K562 (cell line): Measurements from ENCODE around the gene OR52W1. TPM values are rescaled to one million over a fixed set of nuclear protein-coding genes. Genes with fewer than 3 reads are reported as not detected.

Experiments
- ESRRA ChIP-seq: fragments of 450-650 bp; IDR thresholded peaks from 2 replicates; pipeline ENCODE4 v1.6.1; 2014; ENCODE audit warnings: low read depth, mild to moderate bottlenecking, moderate library complexity, borderline replicate concordance
- ETV5 ChIP-seq: sonication (generic); formaldehyde crosslinking; IDR thresholded peaks from 2 replicates; pipeline ENCODE4 v1.4.0; 2020; ENCODE audit warnings: low read depth, mild to moderate bottlenecking, missing genetic modification reagents
- KDM1A ChIP-seq, 2 experiments: fragments of 450-650 bp; IDR thresholded peaks; 2 replicates each; pipeline ENCODE4 v1.6.1; 2016; ENCODE audit warnings: mild to moderate bottlenecking in 2 of 2
- MCM5 ChIP-seq: fragments of 450-650 bp; IDR thresholded peaks from 2 replicates; pipeline ENCODE4 v1.6.1; 2016; ENCODE audit warnings: low read depth
- MEF2A ChIP-seq: IDR thresholded peaks from 2 replicates; pipeline ENCODE4 v1.6.1; 2011; ENCODE audit warnings: low read depth, mild to moderate bottlenecking, low read length, moderate library complexity; ENCODE audit not compliant: control insufficient read depth
- NONO ChIP-seq, 2 experiments: fragments of 200-400 bp in 1 of 2; fragments of 450-650 bp in 1 of 2; formaldehyde crosslinking in 1 of 2; IDR thresholded peaks; 2 replicates each; pipeline ENCODE4 v1.6.1; 2017; ENCODE audit warnings: low read depth in 2 of 2, mild to moderate bottlenecking in 2 of 2, moderate library complexity in 2 of 2, low read length in 1 of 2
- PTRF ChIP-seq: fragments of 450-650 bp; IDR thresholded peaks from 2 replicates; pipeline ENCODE4 v1.6.1; 2016; ENCODE audit warnings: mild to moderate bottlenecking, missing genetic modification characterization, missing compliant biosample characterization
- SRSF3 ChIP-seq: fragments of 200-400 bp; formaldehyde crosslinking; IDR thresholded peaks from 2 replicates; pipeline ENCODE4 v1.6.1; 2016; ENCODE audit warnings: mild to moderate bottlenecking, low read length, moderate library complexity; ENCODE audit not compliant: insufficient read depth
- TEAD2 ChIP-seq: fragments of 450-650 bp; IDR thresholded peaks from 2 replicates; pipeline ENCODE4 v1.6.1; 2016; ENCODE audit warnings: missing genetic modification characterization, control low read depth, missing compliant biosample characterization
- YY1 ChIP-seq, 3 experiments: IDR thresholded peaks; 2 replicates each; pipeline ENCODE4 v1.6.1; 2011; ENCODE audit warnings: low read length in 2 of 3, mild to moderate bottlenecking in 2 of 3, moderate library complexity in 2 of 3, borderline replicate concordance in 1 of 3, control low read depth in 1 of 3, low read depth in 1 of 3; ENCODE audit not compliant: insufficient read depth in 3 of 3, insufficient replicate concordance in 2 of 3, control insufficient read depth in 1 of 3, insufficient read length in 1 of 3; ENCODE audit errors: extremely low read depth in 1 of 3
- ZKSCAN8 ChIP-seq: fragments of 200-800 bp; sonication (Bioruptor generic); IDR thresholded peaks from 2 replicates; pipeline ENCODE4 v1.6.1; 2016; ENCODE audit warnings: missing genetic modification characterization, missing compliant biosample characterization
- ZNF23 ChIP-seq: fragments of 250-450 bp; sonication (Bioruptor Pico); IDR thresholded peaks from 2 replicates; pipeline ENCODE4 v1.4.0; 2020; ENCODE audit warnings: mild to moderate bottlenecking
- ZNF57 ChIP-seq: fragments of 450-650 bp; formaldehyde crosslinking; IDR thresholded peaks from 2 replicates; pipeline ENCODE4 v1.4.0; 2020; ENCODE audit warnings: mild to moderate bottlenecking, moderate library complexity
- ZNF77 ChIP-seq: fragments of 250-450 bp; sonication (Bioruptor Pico); IDR thresholded peaks from 2 replicates; pipeline ENCODE4 v1.5.0; 2020
- polyA plus RNA-seq, 8 experiments: library from polyadenylated mRNA; depleted of rRNA in 4 of 8; stranded (reverse) in 5 of 8; unstranded in 3 of 8; fragments of >200 nt; fragmentation: Nextera tagmentation in 2 of 8; fragmentation: Illumina TruSeq in 1 of 8; extraction: Ambion mirVana in 2 of 8; extraction: Trizol in 1 of 8; gene quantifications; 2 replicates each; pipeline versions ENCODE4 v1.2.1 to v1.2.3, GENCODE V29; 2011 to 2014; ENCODE audit warnings: inconsistent platforms in 1 of 8, missing spikeins in 1 of 8
- total RNA-seq, 7 experiments: library from RNA; depleted of rRNA in 6 of 7; stranded (reverse); fragments of >200 nt in 6 of 7; fragmentation: Illumina TruSeq in 2 of 7; extraction: Trizol in 2 of 7; gene quantifications; 2 replicates each; pipeline versions ENCODE4 v1.2.1 to v1.2.3, GENCODE V29; 2011 to 2021; ENCODE audit warnings: low replicate concordance in 1 of 7
- TF ChIP-seq, protein P1 (sequence below): fragments of 250-450 bp; sonication (Bioruptor Pico); IDR thresholded peaks from 2 replicates; pipeline ENCODE4 v1.5.0; 2021; ENCODE audit warnings: mild to moderate bottlenecking, moderate library complexity
- TF ChIP-seq, protein P2 (sequence below): sonication (generic); formaldehyde crosslinking; IDR thresholded peaks from 2 replicates; pipeline ENCODE4 v1.8.0; 2022; ENCODE audit warnings: missing genetic modification reagents, mild to moderate bottlenecking, moderate library complexity, borderline replicate concordance
- TF ChIP-seq, protein P3 (sequence below): fragments of 450-650 bp; IDR thresholded peaks from one replicate; pipeline ENCODE4 v1.6.1; 2018; ENCODE audit warnings: mild to moderate bottlenecking, moderate library complexity; ENCODE audit not compliant: partially characterized antibody

Gene OR52W1
- total and polyA plus RNA-seq, 9 of the 15 experiments (the other 6 are each of a cell fraction or from before 2014, with no cell fraction given): not detected

DNA sequence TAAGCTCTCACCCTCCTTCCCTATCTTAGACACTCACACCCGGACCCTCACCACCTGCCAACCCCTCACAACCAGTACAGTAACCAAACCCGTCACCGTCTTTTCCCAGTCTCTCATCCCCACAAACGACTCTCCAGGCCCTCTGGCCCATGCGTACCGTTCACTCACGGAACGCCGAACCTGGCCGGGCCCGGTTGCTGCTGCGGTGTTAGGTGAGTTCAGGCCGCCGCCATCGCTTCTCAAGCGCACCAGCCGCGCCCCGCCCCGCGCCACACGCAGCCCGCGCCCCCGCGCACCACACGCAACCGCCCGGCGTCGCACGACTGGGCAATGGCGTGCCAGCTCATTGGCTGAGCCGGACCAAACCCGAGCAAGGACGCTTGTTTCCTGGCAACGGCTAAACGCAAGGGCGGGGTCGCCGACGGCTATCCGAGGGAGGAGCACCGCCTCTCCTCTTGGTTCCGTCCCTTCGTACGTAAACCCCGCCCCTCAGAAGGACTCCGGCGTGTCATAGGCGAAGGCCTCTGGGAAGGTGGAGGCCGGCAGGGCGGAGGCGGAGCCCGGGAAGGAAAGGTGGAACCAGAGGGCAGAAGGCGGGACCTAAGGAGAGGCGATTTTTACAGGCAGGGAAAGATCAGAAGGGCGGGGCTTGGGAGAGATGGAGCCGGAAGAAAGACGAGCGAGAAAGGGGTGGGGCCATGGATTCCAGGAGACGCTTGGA is 35.5 kb downstream of the OR52W1 start, which contains the start of gene FHIP1B (continued):
- TF ChIP-seq MEF2A (no peak), SRSF3 (no peak), TEAD2 (tag) (no peak), ETV5 (no peak), MCM5 (no peak), NONO (IDR thresholded peaks at IDR 0.05; ENCODE audit: low read depth in 2 of 2, low read length in 1 of 2) (no peak), ZNF77 (CRISPR knock-in tag) (no peak), YY1 (IDR thresholded peaks at IDR 0.05; ENCODE audit: borderline replicate concordance in 1 of 3, control insufficient read depth in 1 of 3, extremely low read depth in 1 of 3, insufficient read depth in 3 of 3, insufficient read length in 1 of 3, insufficient replicate concordance in 2 of 3, low read depth in 1 of 3, low read length in 2 of 3) (peak; percentile 55 to 91 (median 84)), ZNF23 (CRISPR knock-in tag) (no peak), KDM1A (IDR thresholded peaks at IDR 0.05) (no peak), ZNF57 (CRISPR knock-in tag) (no peak), ESRRA (no peak), ZKSCAN8 (CRISPR knock-in tag) (no peak), PTRF (tag) (no peak)
- TF ChIP-seq, protein P1, sequence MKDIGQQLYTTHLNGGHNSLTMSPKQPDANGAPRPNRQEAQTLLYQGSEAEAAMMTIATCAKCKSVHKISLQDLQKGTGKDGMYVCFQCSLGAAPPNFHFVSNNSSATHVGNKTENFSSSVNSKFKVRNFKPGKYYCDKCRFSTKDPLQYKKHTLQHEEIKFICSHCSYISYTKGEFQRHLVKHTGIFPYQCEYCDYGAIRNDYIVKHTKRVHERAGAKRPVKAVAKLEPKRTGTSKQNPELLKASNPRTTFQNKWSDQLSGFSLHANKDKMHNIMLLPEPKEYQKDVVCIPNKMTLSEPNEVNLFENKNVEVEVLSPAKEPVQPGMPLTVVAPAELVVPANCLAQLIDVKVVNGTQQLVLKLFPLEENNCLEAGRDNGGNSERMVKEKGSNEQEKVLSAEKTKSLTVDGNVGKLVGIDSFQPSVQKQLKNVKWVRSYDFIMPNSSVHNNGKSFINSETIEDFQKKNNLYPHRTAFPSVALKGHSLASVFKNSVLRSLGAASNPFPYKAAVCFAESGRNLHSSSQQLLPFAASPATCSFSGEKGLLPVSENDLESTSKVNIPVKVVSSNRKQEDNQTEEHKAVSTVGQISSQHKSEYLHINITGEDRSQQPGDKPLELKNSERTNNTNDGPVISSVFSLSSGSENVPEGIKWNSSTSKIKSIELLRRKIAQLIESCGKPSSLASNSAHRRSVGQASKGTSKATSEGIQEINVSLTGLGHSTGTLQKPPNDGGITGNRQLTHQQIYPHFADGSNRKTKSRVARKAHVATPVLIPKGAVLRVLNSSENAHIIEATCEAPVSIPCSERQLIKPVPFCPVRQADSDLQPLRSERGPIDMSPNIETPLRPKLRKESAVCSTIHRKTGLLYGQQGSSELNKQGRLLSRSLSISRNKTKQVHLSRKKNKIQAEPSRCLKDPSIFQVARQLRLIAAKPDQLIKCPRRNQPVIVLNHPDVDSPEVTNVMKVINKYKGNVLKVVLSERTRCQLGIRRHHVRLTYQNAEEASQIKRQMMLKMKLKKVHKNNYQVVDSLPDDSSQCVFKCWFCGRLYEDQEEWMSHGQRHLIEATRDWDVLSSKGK (CRISPR knock-in tag): no peak
- TF ChIP-seq, protein P2, sequence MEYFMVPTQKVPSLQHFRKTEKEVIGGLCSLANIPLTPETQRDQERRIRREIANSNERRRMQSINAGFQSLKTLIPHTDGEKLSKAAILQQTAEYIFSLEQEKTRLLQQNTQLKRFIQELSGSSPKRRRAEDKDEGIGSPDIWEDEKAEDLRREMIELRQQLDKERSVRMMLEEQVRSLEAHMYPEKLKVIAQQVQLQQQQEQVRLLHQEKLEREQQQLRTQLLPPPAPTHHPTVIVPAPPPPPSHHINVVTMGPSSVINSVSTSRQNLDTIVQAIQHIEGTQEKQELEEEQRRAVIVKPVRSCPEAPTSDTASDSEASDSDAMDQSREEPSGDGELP: no peak; the same call in 1 of the 2 replicates
- TF ChIP-seq, protein P3, sequence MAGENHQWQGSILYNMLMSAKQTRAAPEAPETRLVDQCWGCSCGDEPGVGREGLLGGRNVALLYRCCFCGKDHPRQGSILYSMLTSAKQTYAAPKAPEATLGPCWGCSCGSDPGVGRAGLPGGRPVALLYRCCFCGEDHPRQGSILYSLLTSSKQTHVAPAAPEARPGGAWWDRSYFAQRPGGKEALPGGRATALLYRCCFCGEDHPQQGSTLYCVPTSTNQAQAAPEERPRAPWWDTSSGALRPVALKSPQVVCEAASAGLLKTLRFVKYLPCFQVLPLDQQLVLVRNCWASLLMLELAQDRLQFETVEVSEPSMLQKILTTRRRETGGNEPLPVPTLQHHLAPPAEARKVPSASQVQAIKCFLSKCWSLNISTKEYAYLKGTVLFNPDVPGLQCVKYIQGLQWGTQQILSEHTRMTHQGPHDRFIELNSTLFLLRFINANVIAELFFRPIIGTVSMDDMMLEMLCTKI: no peak
